ENCODE measurements around the gene REST.

- TF ChIP-seq, protein P1, sequence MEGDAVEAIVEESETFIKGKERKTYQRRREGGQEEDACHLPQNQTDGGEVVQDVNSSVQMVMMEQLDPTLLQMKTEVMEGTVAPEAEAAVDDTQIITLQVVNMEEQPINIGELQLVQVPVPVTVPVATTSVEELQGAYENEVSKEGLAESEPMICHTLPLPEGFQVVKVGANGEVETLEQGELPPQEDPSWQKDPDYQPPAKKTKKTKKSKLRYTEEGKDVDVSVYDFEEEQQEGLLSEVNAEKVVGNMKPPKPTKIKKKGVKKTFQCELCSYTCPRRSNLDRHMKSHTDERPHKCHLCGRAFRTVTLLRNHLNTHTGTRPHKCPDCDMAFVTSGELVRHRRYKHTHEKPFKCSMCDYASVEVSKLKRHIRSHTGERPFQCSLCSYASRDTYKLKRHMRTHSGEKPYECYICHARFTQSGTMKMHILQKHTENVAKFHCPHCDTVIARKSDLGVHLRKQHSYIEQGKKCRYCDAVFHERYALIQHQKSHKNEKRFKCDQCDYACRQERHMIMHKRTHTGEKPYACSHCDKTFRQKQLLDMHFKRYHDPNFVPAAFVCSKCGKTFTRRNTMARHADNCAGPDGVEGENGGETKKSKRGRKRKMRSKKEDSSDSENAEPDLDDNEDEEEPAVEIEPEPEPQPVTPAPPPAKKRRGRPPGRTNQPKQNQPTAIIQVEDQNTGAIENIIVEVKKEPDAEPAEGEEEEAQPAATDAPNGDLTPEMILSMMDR (IDR thresholded peaks at IDR 0.05 in 8 of 11, conservative IDR thresholded peaks at IDR 0.05 in 3 of 11), result no peak
- TF ChIP-seq POLR2A (IDR thresholded peaks at IDR 0.05) (no peak), POLR2AphosphoS5 (IDR thresholded peaks at IDR 0.05) (no peak)
Observed at GRCh38 chr4:56880572-56880971, 27.1 kb upstream of the REST start.

All from spleen (tissue), 7 donors.